Measurements from ENCODE around the gene LRRC10. TPM values are rescaled to one million over a fixed set of nuclear protein-coding genes. Genes with fewer than 3 reads are reported as not detected.

Gene LRRC10, protein sequence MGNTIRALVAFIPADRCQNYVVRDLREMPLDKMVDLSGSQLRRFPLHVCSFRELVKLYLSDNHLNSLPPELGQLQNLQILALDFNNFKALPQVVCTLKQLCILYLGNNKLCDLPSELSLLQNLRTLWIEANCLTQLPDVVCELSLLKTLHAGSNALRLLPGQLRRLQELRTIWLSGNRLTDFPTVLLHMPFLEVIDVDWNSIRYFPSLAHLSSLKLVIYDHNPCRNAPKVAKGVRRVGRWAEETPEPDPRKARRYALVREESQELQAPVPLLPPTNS
- total RNA-seq = not detected in 2 replicates

DNA sequence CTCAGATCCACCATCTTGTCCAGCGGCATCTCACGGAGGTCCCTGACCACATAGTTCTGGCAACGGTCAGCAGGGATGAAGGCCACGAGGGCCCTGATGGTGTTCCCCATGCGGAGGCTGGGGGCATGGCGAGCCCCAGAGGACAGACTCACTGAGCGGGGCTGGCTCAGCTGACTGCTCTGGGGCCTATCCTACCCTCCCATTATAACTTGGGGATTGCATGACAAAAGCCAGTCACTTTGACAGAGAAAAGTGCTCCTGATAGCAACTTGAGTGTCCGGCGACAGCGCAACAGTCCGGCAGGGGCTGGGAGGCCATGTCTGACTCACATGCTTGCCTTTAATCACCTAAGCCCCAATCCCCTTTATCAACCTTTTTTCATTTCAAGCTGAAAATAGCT lies at the start of gene LRRC10:
LRRC10 (minus strand) TSS at position 179 of the 400 bp plus-strand sequence; CDS start at position 110, 69 bp downstream.

DNA sequence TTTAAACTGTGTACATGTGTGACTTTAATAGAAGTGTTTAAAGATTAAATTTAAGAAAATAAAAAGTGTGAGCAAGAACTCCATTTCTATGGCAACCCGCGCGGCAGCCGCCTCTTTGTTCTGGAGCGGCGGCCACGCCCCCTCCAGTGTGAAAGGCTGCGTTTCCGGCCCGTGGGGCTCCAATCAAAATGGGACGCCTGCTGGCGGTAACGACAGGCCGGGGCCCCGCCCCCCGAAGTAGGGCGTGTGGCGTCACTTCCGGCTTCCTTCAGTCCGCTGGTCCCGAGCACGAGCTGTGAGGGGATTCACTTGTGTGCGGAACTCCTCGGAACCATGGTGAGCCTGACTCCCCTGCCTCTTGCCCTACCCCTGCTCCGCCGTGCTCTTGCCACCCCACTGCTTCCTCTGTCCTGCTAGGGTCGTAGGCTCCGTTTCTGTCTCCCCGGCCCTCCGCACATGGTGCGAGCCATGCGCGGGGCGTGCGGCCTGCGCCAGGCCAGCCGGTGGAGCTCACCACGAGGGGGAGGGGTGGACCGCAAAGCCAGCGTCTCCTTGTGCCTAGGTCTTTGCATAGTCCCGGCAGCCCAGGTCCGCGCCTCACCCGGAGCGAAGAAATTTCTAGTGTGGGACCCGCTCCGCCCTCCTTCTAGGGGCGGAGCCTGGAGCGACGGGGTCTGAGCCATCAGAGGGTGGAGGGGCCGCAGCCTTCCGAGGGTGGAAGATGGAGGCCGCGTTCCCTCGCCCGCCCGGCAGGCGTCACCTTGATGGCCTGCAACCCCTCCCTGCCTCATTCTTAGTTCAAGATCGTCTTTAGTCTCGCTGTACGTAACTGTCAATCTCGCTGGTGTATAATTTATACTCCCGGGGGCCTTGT lies 25.3 kb downstream of the LRRC10 start, which contains the start of gene CCT2:
CCT2 (plus strand) TSS at position 271 of the 874 bp plus-strand sequence; CDS start at position 334, 63 bp downstream.

Other genes with a start within 250 kb of the LRRC10 start
- gene FRS2, start 140.5 kb downstream of the LRRC10 start, total RNA-seq = 12.4 and 18.0 TPM in 2 replicates
- 271 and 286 TPM in 2 replicates for gene CCT2, start 25.4 kb downstream of the LRRC10 start, total RNA-seq
- gene BEST3, start 88.4 kb upstream of the LRRC10 start, total RNA-seq = 0.09 TPM in 1 of 2 replicates, not detected in the other
- gene RAB3IP, start 128.0 kb upstream of the LRRC10 start, total RNA-seq = 17.5 and 18.0 TPM in 2 replicates
- gene MYRFL, start 214.3 kb upstream of the LRRC10 start, total RNA-seq = under 0.01 and 0.09 TPM in 2 replicates